MCF 10A (cell line): Measurements from ENCODE around the gene ZFP14. TPM values are rescaled to one million over a fixed set of nuclear protein-coding genes. Genes with fewer than 3 reads are reported as not detected.

ENCODE experiments used
- BruUV-seq: library from RNA; stranded (reverse); fragments of 400-500 nt; replicated peaks from 2 replicates; lab custom pipeline; 2021; lab: Mats Ljungman, UMichigan
- CTCF ChIA-PET: fragments of 300-600 bp; sonication (Branson Sonifier 250); formaldehyde crosslinking; extraction: SDS; loops from one replicate; lab custom pipeline; 2021; ENCODE audit warnings: antibody characterized with exemption, inconsistent platforms; lab: Yijun Ruan, JAX
- POLR2A ChIA-PET: fragments of 300-600, 350-650 bp; sonication (Branson Sonifier 250); formaldehyde crosslinking; extraction: SDS; loops from one replicate; lab custom pipeline; 2020; ENCODE audit warnings: antibody characterized with exemption, inconsistent platforms; lab: Yijun Ruan, JAX
- DNase-seq: peaks from one replicate; pipeline ENCODE4 v3.0.0-alpha.2; 2018; ENCODE audit not compliant: unreplicated experiment
- H3K27ac Mint-ChIP-seq: one replicate; pipeline ENCODE4 v1.8.0; 2022; ENCODE audit warnings: mild to moderate bottlenecking, low read depth, mixed read lengths; ENCODE audit not compliant: unreplicated experiment
- H3K27me3 Mint-ChIP-seq: one replicate; pipeline ENCODE4 v1.8.0; 2022; ENCODE audit warnings: mixed read lengths; ENCODE audit not compliant: insufficient read depth, unreplicated experiment
- H3K36me3 Mint-ChIP-seq: one replicate; pipeline ENCODE4 v1.8.0; 2022; ENCODE audit warnings: mild to moderate bottlenecking, moderate library complexity, mixed read lengths; ENCODE audit not compliant: insufficient read depth, unreplicated experiment
- H3K4me1 Mint-ChIP-seq: one replicate; pipeline ENCODE4 v1.8.0; 2022; ENCODE audit warnings: mixed read lengths; ENCODE audit not compliant: insufficient read depth, unreplicated experiment
- H3K4me3 Mint-ChIP-seq: one replicate; pipeline ENCODE4 v1.8.0; 2022; ENCODE audit warnings: mild to moderate bottlenecking, moderate library complexity, mixed read lengths; ENCODE audit not compliant: unreplicated experiment
- H3K9me3 Mint-ChIP-seq: one replicate; pipeline ENCODE4 v1.8.0; 2022; ENCODE audit warnings: mixed read lengths; ENCODE audit not compliant: unreplicated experiment
- CTCF ChIP-seq: fragments of 200-600 bp; IDR thresholded peaks from one replicate; pipeline ENCODE4 v1.8.0; 2022; ENCODE audit warnings: antibody characterized with exemption, mild to moderate bottlenecking; ENCODE audit not compliant: unreplicated experiment
- intact Hi-C: fragments of 100-400 bp; cut with micrococcal nuclease; formaldehyde crosslinking; loops from 2 replicates; pipeline ENCODE4 v1.14.1; 2022
- total RNA-seq: library from RNA; stranded (reverse); gene quantifications from 2 replicates; pipeline ENCODE4 v1.2.3, GENCODE V29; 2022

ZFP14 gene
- total RNA-seq, 1 experiment from 2014 or later, result 1.5 TPM

- TF ChIP-seq CTCF, result no peak
- peaks cover 6% of the 10 kb centered on the region for H3K36me3 Mint-ChIP-seq
Measured at GRCh38 chr19:36408101-36408500, 29.1 kb upstream of the ZFP14 start.

GRCh38 chr19:36404498-36404897 is 25.5 kb upstream of the ZFP14 start:
- Mint-ChIP-seq H3K27ac (no peak overlapping the region), H3K4me1 (no peaks in the 10 kb centered on the region), H3K27me3 (no peaks in the 10 kb centered on the region), H3K9me3 (peaks cover 38% of the 10 kb centered on the region), H3K36me3 (peaks cover 6% of the 10 kb centered on the region), H3K4me3 (no peak overlapping the region)
- ChIA-PET POLR2A (no interaction called here), CTCF (interaction anchor here (0.8 kb wide), 1 partner anchor 24 kb away, joined by 3 read pairs; no protein-coding TSS in a partner anchor)
- BruUV-seq, result no TSS peak
- no peak for TF ChIP-seq CTCF
- intact Hi-C loops, result no loop called here
- no peak for DNase-seq

More at GRCh38 chr19:36408101-36408500, 29.1 kb upstream of the ZFP14 start:
- H3K9me3 Mint-ChIP-seq, result peaks cover 34% of the 10 kb centered on the region
- intact Hi-C loops, result no loop called here
- POLR2A ChIA-PET, result no interaction called here
- DNase-seq, result no peak
- CTCF ChIA-PET, result interaction anchor here (0.6 kb wide), 1 partner anchor 45 kb away, joined by 3 read pairs; no protein-coding TSS in a partner anchor
- H3K4me1 Mint-ChIP-seq, result no peaks in the 10 kb centered on the region
- no peaks in the 10 kb centered on the region for H3K27me3 Mint-ChIP-seq
- no peak overlapping the region for H3K4me3 Mint-ChIP-seq
- no peak overlapping the region for H3K27ac Mint-ChIP-seq
- BruUV-seq, result no TSS peak

- BruUV-seq, result no TSS peak
- no peak overlapping the region for H3K27ac Mint-ChIP-seq
- POLR2A ChIA-PET, result no interaction called here
- H3K9me3 Mint-ChIP-seq, result peaks cover 34% of the 10 kb centered on the region
- no peaks in the 10 kb centered on the region for H3K27me3 Mint-ChIP-seq
- H3K36me3 Mint-ChIP-seq, result no peaks in the 10 kb centered on the region
- DNase-seq, result no peak
- no peak overlapping the region for H3K4me3 Mint-ChIP-seq
- TF ChIP-seq CTCF, result no peak
- CTCF ChIA-PET, result no interaction called here
- no peaks in the 10 kb centered on the region for H3K4me1 Mint-ChIP-seq
- intact Hi-C loops, result no loop called here
Measured at GRCh38 chr19:36401475-36401874, 22.5 kb upstream of the ZFP14 start.

GRCh38 chr19:36398571-36398970 is 19.6 kb upstream of the ZFP14 start:
- no peak for TF ChIP-seq CTCF
- Mint-ChIP-seq H3K27ac (no peak overlapping the region), H3K36me3 (no peaks in the 10 kb centered on the region), H3K9me3 (peaks cover 37% of the 10 kb centered on the region), H3K4me1 (no peaks in the 10 kb centered on the region), H3K27me3 (no peaks in the 10 kb centered on the region), H3K4me3 (no peak overlapping the region)
- no TSS peak for BruUV-seq
- ChIA-PET POLR2A (no interaction called here), CTCF (interaction anchor here (0.7 kb wide), 1 partner anchor 15 kb away, joined by 3 read pairs; no protein-coding TSS in a partner anchor)
- intact Hi-C loops, result no loop called here
- no peak for DNase-seq
